ENCODE data around the gene TAF13. TPM values are rescaled to one million over a fixed set of nuclear protein-coding genes. Genes with fewer than 3 reads are reported as not detected.
A peak's percentile ranks its signal among the peaks of the same experiment; 100 is the strongest.

Gene TAF13
- total and polyA plus RNA-seq, 2 of the 4 experiments (the other 2 are of a cell fraction) = 13.1 to 42.5 TPM

DNA sequence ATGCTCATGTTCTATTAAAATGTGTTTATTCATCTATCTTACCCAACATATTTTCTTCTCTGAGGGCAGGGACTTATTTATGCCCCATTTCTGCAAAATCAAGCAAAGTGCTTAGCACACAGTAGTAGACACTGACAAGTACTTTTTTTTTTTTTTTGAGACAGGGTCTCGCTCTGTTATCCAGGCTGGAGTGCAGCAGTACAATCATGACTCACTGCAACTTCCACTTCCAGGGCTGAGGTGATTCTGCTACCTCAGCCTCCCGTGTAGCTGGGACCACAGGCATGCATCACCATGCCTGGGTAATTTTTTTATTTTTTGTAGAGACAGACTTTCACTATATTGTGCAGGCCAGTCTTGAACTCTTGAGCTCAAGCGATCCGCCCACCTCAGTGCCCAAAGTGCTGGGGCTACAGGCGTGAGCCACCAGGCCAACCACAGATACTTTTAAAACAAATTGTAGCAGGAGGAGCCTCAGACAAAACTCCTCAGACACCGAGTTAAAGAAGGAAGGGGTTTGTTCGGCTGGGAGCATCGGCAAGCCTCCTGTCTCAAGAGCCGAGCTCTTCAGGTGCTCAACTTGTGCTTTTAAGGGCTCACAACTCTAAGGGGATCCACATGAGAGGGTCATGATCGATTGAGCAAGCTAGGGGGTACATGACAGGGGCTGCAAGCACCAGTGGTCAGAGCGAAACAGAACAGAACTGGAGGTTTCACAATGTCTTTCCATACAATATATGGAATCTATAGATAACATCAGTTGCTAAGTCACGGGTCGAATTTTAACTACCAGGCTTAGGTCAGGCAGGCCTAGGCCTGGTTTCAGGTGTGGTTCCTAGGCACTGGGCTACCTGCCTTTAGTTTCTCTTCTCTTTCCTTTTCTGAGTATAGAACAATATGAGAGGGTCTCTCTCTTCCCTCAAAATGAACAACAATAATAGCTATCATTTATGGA is 9.0 kb upstream of the TAF13 start:
- BruUV-seq (replicated peaks) = no TSS peak
- Histone ChIP-seq H4K5ac (ENCODE audit: low read depth, low read length) (no peak overlapping the region), H3K9me3 (ENCODE audit: control insufficient read depth, insufficient read depth, low read length) (no peaks in the 10 kb centered on the region), H2AFZ (replicated peaks; ENCODE audit: low read length, poor library complexity) (no peak overlapping the region), H3K4me1 (ENCODE audit: control insufficient read depth, insufficient read depth, low read length) (no peaks in the 10 kb centered on the region), H3K79me1 (ENCODE audit: low read depth in 1 of 2, low read length in 2 of 2) (peaks cover 5 to 11% of the 10 kb centered on the region in 2 experiments; a peak in 3 of 4 replicates), H4K20me1 (ENCODE audit: insufficient read depth, low read length) (no peaks in the 10 kb centered on the region), H3K14ac (replicated peaks; ENCODE audit: low read depth, low read length) (no peak overlapping the region; the same call in 1 of the 2 replicates), H4K8ac (ENCODE audit: low read depth in 2 of 2, low read length in 2 of 2) (no peak overlapping the region), H2AK9ac (replicated peaks; ENCODE audit: low read depth, low read length, poor library complexity) (no peak overlapping the region), H2BK20ac (ENCODE audit: low read depth, low read length) (no peak overlapping the region), H3K4me3 (ENCODE audit: insufficient read depth, low read depth, low read length) (no peak overlapping the region), H3K56ac (ENCODE audit: extremely low read depth, insufficient read depth, low read length) (no peak overlapping the region), H2BK120ac (ENCODE audit: low read depth, low read length) (no peak overlapping the region), H2BK15ac (ENCODE audit: low read depth, low read length) (no peak overlapping the region), H3K18ac (ENCODE audit: low read depth, low read length) (no peak overlapping the region), H3K27ac (ENCODE audit: insufficient read depth, low read length) (no peak overlapping the region), H3K27me3 (ENCODE audit: control insufficient read depth, insufficient read depth, low read length) (no peaks in the 10 kb centered on the region), H3K9ac (ENCODE audit: low read depth, low read length) (no peak overlapping the region), H3K4me2 (ENCODE audit: low read depth, low read length) (no peak overlapping the region), H3K23ac (ENCODE audit: low read depth, low read length) (no peak overlapping the region), H2AK5ac (ENCODE audit: low read depth, low read length) (no peak overlapping the region), H3K4ac (ENCODE audit: low read depth, low read length) (no peak overlapping the region), H3K9me1 (ENCODE audit: insufficient read depth, low read length) (no peaks in the 10 kb centered on the region), H2BK5ac (ENCODE audit: low read depth, low read length, poor library complexity, severe bottlenecking) (no peak overlapping the region), H3K36me3 (ENCODE audit: control insufficient read depth, insufficient read depth, low read length) (no peaks in the 10 kb centered on the region), H4K91ac (ENCODE audit: insufficient read depth, low read depth, low read length) (no peak overlapping the region)
- DNase-seq = peak; percentile 47
- 87% methylated on average over 3 of the region's 13 CpGs; no CpG with 5 or more reads in 1 of the 2 experiments for WGBS, 2 experiments (ENCODE audit: extremely low coverage in 2 of 2, insufficient read length in 1 of 2)
- TF ChIP-seq POLR2A (IDR thresholded peaks at IDR 0.05; ENCODE audit: low read depth, low read length) (no peak), MAFK (IDR thresholded peaks at IDR 0.05; ENCODE audit: low read depth, low read length) (peak; percentile 2; the same call in 1 of the 2 replicates), MXI1 (IDR thresholded peaks at IDR 0.05; ENCODE audit: borderline replicate concordance, low read depth, low read length) (no peak), MAZ (IDR thresholded peaks at IDR 0.05; ENCODE audit: borderline replicate concordance, low read depth, low read length) (no peak)
- dilution Hi-C loops (cut with HindIII; ENCODE audit: low sequenced_read_pairs, unreplicated experiment) (no loop called here), in situ Hi-C loops (cut with MboI; ENCODE audit: low sequenced_read_pairs) (no loop called here), intact Hi-C loops (cut with micrococcal nuclease) (no loop called here)
- ChIA-PET POLR2A (ENCODE audit: unreplicated experiment) (interaction anchor here (1.1 kb wide), 1 partner anchor 9 kb away, joined by 4 read pairs; the partner anchor contains the start of gene TAF13), CTCF (no interaction called here)
- ATAC-seq (ENCODE audit: low read depth) = no peak

Data from IMR-90 (cell line).